ENCODE measurements around the gene LRIG2. TPM values are rescaled to one million over a fixed set of nuclear protein-coding genes. Genes with fewer than 3 reads are reported as not detected.
A peak's percentile ranks its signal among the peaks of the same experiment; 100 is the strongest.
"Not testable (repeated sequence)": the region's sequence is repeated elsewhere in the genome, so short reads cannot be mapped to it uniquely, and the experiment has no call there.

Gene LRIG2
- total RNA-seq (10.3 and 14.7 TPM in 2 replicates), polyA plus RNA-seq (5.8 and 9.4 TPM in 2 replicates), polyA minus RNA-seq (ENCODE audit: low replicate concordance) (9.4 and 18.0 TPM in 2 replicates)
- polyA plus RNA-seq (2012), result 3.4 and 4.2 TPM in 2 replicates

GRCh38 chr1:113072757-113073478, at the start of gene LRIG2:
Gene LRIG2, plus strand, starts transcription at chr1:113073198. Its CDS starts 209 bp downstream, at chr1:113073407.
- H3K79me2 ChIP-seq (ENCODE audit: control insufficient read depth, insufficient read depth, low read length), result peaks cover 36% of the 10 kb centered on the region
- DNase-seq (ENCODE audit: low read depth in 2 of 2), result peak; percentile 97 to 98
- TF ChIP-seq CTCF (conservative IDR thresholded peaks at IDR 0.05 in 1 of 2, IDR thresholded peaks at IDR 0.05 in 1 of 2; ENCODE audit: low read depth in 1 of 2, low read length in 2 of 2), result peak; percentile 77 to 85
- no peak for TF ChIP-seq EZH2 (IDR thresholded peaks at IDR 0.05; ENCODE audit: low read length, missing control alignments)
- H3K27me3 ChIP-seq (ENCODE audit: control insufficient read depth, insufficient read depth, low read length), result no peaks in the 10 kb centered on the region
- peak within 1 kb of the TSS; percentile 83 to 98 (median 84) for H3K4me3 ChIP-seq (replicated peaks in 1 of 4; ENCODE audit: control extremely low read depth in 1 of 4, insufficient read depth in 1 of 4, low read depth in 3 of 4, low read length in 4 of 4)
- H3K4me2 ChIP-seq (ENCODE audit: extremely low read depth, insufficient read depth, low read length), result peak within 1 kb of the TSS; percentile 74
- H4K20me1 ChIP-seq (ENCODE audit: control insufficient read depth, extremely low read depth, insufficient read depth, low read length), result no peaks in the 10 kb centered on the region
- H3K36me3 ChIP-seq (ENCODE audit: control insufficient read depth, insufficient read depth, low read length), result no peaks in the 10 kb centered on the region
- H2AFZ ChIP-seq (ENCODE audit: low read length), result peak within 1 kb of the TSS; percentile 97
- peak within 1 kb of the TSS; percentile 87 for H3K27ac ChIP-seq (ENCODE audit: insufficient read depth, low read length)
- peak within 1 kb of the TSS; percentile 70 for H3K9ac ChIP-seq (ENCODE audit: insufficient read depth, low read length)
- no peaks in the 10 kb centered on the region for H3K4me1 ChIP-seq (ENCODE audit: control insufficient read depth, extremely low read depth, insufficient read depth, low read length)
- H3K9me3 ChIP-seq (ENCODE audit: control insufficient read depth, insufficient read depth, low read depth, low read length), result no peaks in the 10 kb centered on the region

GRCh38 chr1:113023316-113023715, 49.7 kb upstream of the LRIG2 start:
- not testable (repeated sequence) for H3K27me3 ChIP-seq (ENCODE audit: control insufficient read depth, insufficient read depth, low read length); H3K4me3 ChIP-seq (replicated peaks in 1 of 4; ENCODE audit: control extremely low read depth in 1 of 4, insufficient read depth in 1 of 4, low read depth in 3 of 4, low read length in 4 of 4); H3K9me3 ChIP-seq (ENCODE audit: control insufficient read depth, insufficient read depth, low read depth, low read length); H3K36me3 ChIP-seq (ENCODE audit: control insufficient read depth, insufficient read depth, low read length); DNase-seq (ENCODE audit: low read depth in 2 of 2); H3K79me2 ChIP-seq (ENCODE audit: control insufficient read depth, insufficient read depth, low read length); H3K9ac ChIP-seq (ENCODE audit: insufficient read depth, low read length); H3K4me2 ChIP-seq (ENCODE audit: extremely low read depth, insufficient read depth, low read length); H4K20me1 ChIP-seq (ENCODE audit: control insufficient read depth, extremely low read depth, insufficient read depth, low read length); H3K4me1 ChIP-seq (ENCODE audit: control insufficient read depth, extremely low read depth, insufficient read depth, low read length); H3K27ac ChIP-seq (ENCODE audit: insufficient read depth, low read length); H2AFZ ChIP-seq (ENCODE audit: low read length)

- no peaks in the 10 kb centered on the region for H3K79me2 ChIP-seq (ENCODE audit: control insufficient read depth, insufficient read depth, low read length)
- H3K27me3 ChIP-seq (ENCODE audit: control insufficient read depth, insufficient read depth, low read length), result no peaks in the 10 kb centered on the region
- H3K9me3 ChIP-seq (ENCODE audit: control insufficient read depth, insufficient read depth, low read depth, low read length), result no peaks in the 10 kb centered on the region
- no peaks in the 10 kb centered on the region for H3K36me3 ChIP-seq (ENCODE audit: control insufficient read depth, insufficient read depth, low read length)
- H3K9ac ChIP-seq (ENCODE audit: insufficient read depth, low read length), result no peak overlapping the region
- no peak overlapping the region for H2AFZ ChIP-seq (ENCODE audit: low read length)
- H3K4me2 ChIP-seq (ENCODE audit: extremely low read depth, insufficient read depth, low read length), result no peak overlapping the region
- H3K4me1 ChIP-seq (ENCODE audit: control insufficient read depth, extremely low read depth, insufficient read depth, low read length), result no peaks in the 10 kb centered on the region
- no peak for DNase-seq (ENCODE audit: low read depth in 2 of 2)
- no peaks in the 10 kb centered on the region for H4K20me1 ChIP-seq (ENCODE audit: control insufficient read depth, extremely low read depth, insufficient read depth, low read length)
- no peak overlapping the region for H3K27ac ChIP-seq (ENCODE audit: insufficient read depth, low read length)
- TF ChIP-seq CTCF (conservative IDR thresholded peaks at IDR 0.05 in 1 of 2, IDR thresholded peaks at IDR 0.05 in 1 of 2; ENCODE audit: low read depth in 1 of 2, low read length in 2 of 2) (no peak), EZH2 (IDR thresholded peaks at IDR 0.05; ENCODE audit: low read length, missing control alignments) (no peak)
- no peak overlapping the region for H3K4me3 ChIP-seq (replicated peaks in 1 of 4; ENCODE audit: control extremely low read depth in 1 of 4, insufficient read depth in 1 of 4, low read depth in 3 of 4, low read length in 4 of 4)
These were observed 46.0 kb upstream of the LRIG2 start for GRCh38 chr1:113027007-113027406.
